ENCODE measurements around the gene DBNDD1.
"Not testable (repeated sequence)": the region's sequence is repeated elsewhere in the genome, so short reads cannot be mapped to it uniquely, and the experiment has no call there.

The DBNDD1 gene

GRCh38 chr16:90012991-90013745 is 6.1 kb downstream of the DBNDD1 start:
- DNase-seq = no peak

GRCh38 chr16:90011908-90012501 is 7.3 kb downstream of the DBNDD1 start:
- no peak for DNase-seq

GRCh38 chr16:90011508-90011819 is 7.8 kb downstream of the DBNDD1 start:
- no peak for DNase-seq

- no peak for DNase-seq
Measured at GRCh38 chr16:90010676-90011507, 8.4 kb downstream of the DBNDD1 start.

- no peak for DNase-seq
Measured at GRCh38 chr16:90009172-90009899, 9.9 kb downstream of the DBNDD1 start.

- DNase-seq = peak in 1 of 51 donors; percentile 18
Measured at GRCh38 chr16:90008708-90009145, 10.5 kb downstream of the DBNDD1 start.

GRCh38 chr16:90007635-90008234 is 11.5 kb downstream of the DBNDD1 start:
- DNase-seq = not testable (repeated sequence)

- no peak for DNase-seq
Measured at GRCh38 chr16:90007015-90007414, 12.2 kb downstream of the DBNDD1 start.

GRCh38 chr16:90005956-90006663 is 13.1 kb downstream of the DBNDD1 start:
- DNase-seq = no peak

GRCh38 chr16:90004577-90004976 is 14.7 kb downstream of the DBNDD1 start:
- DNase-seq = no peak

- no peak for DNase-seq
Measured at GRCh38 chr16:90002759-90003158, 16.5 kb downstream of the DBNDD1 start.

GRCh38 chr16:90001761-90002503 is 17.3 kb downstream of the DBNDD1 start:
- DNase-seq = peak in 10 of 51 donors; percentile 8 to 49 (median 22)

GRCh38 chr16:90000733-90001427 is 18.4 kb downstream of the DBNDD1 start:
- DNase-seq = no peak

- DNase-seq = no peak
Measured at GRCh38 chr16:89999831-90000574, 19.3 kb downstream of the DBNDD1 start.

- no peak for DNase-seq
Measured at GRCh38 chr16:89996178-89996489, 23.1 kb downstream of the DBNDD1 start.

GRCh38 chr16:89995475-89996177 is 23.6 kb downstream of the DBNDD1 start:
- DNase-seq = peak in 4 of 51 donors; percentile 20 to 42 (median 22)

- peak in 3 of 51 donors; percentile 17 to 45 (median 42) for DNase-seq
Measured at GRCh38 chr16:89994721-89995474, 24.4 kb downstream of the DBNDD1 start.
